HCT116 (cell line): ENCODE results near the gene LMCD1. TPM values are rescaled to one million over a fixed set of nuclear protein-coding genes. Genes with fewer than 3 reads are reported as not detected.
A peak's percentile ranks its signal among the peaks of the same experiment; 100 is the strongest.

Experiments
- ATAC-seq: fragments of 200-7000 bp; cut with Tn5 transposase; 2 replicates; pipeline ENCODE4 v1.9.1; 2020; ENCODE audit warnings: mild to moderate bottlenecking, moderate library complexity
- BruUV-seq: library from RNA; stranded (reverse); fragments of 400-500 nt; replicated peaks from 2 replicates; lab custom pipeline; 2021; lab: Mats Ljungman, UMichigan
- CTCF ChIA-PET: fragments of 300-600 bp; sonication (Branson Sonifier 250); formaldehyde crosslinking; loops from one replicate; lab custom pipeline; 2021; ENCODE audit warnings: antibody characterized with exemption; lab: Charles Lee
- POLR2A ChIA-PET: fragments of 300-600, 350-600 bp; sonication (Branson Sonifier 250); formaldehyde crosslinking; loops from one replicate; lab custom pipeline; 2021; ENCODE audit warnings: antibody characterized with exemption; lab: Charles Lee
- RAD21 ChIA-PET, 2 experiments: fragments of 300-600 bp; sonication (Branson Sonifier 250); formaldehyde crosslinking; loops; one replicate each; lab custom pipeline; 2023; ENCODE audit warnings: low total read pairs in 2 of 2; ENCODE audit not compliant: uncharacterized antibody in 2 of 2, unreplicated experiment in 2 of 2, low non-redundant PET in 1 of 2; lab: Charles Lee
- DNase-seq: peaks from one replicate; pipeline ENCODE4 v3.0.0-alpha.2; 2010; ENCODE audit warnings: low read depth, low spot score
- H2AFZ ChIP-seq: fragments of 200-600 bp; shearing (Covaris generic), sonication (generic); 2 replicates; pipeline ENCODE4 v1.6.1; 2017; ENCODE audit warnings: low read depth, mixed run types, mixed read lengths, antibody characterized with exemption, low read length; ENCODE audit not compliant: poor library complexity, severe bottlenecking
- H3K27ac ChIP-seq: 2 replicates; pipeline ENCODE4 v1.5.1; 2012; ENCODE audit warnings: low read depth, low read length
- H3K27me3 ChIP-seq: fragments of 200-600 bp; sonication (generic); 2 replicates; pipeline ENCODE4 v1.6.1; 2016; ENCODE audit warnings: mixed run types, low read length, mixed read lengths; ENCODE audit not compliant: insufficient read depth
- H3K36me3 ChIP-seq, 2 experiments: fragments of 200-500 bp in 1 of 2; fragments of 200-600 bp in 1 of 2; sonication (Bioruptor generic) in 1 of 2; sonication (generic) in 1 of 2; 2 replicates each; pipeline versions ENCODE4 v1.5.1 to v1.6.1; 2014 to 2016; ENCODE audit warnings: low read length in 2 of 2, inconsistent platforms in 1 of 2, mixed read lengths in 1 of 2, mixed run types in 1 of 2; ENCODE audit not compliant: insufficient read depth in 2 of 2, control insufficient read depth in 1 of 2
- H3K4me1 ChIP-seq, 2 experiments: fragments of 200-600 bp in 1 of 2; sonication (generic) in 1 of 2; 2 replicates each; pipeline versions ENCODE4 v1.5.1 to v1.6.1; 2012 to 2017; ENCODE audit warnings: low read length in 2 of 2, inconsistent platforms in 1 of 2, mild to moderate bottlenecking in 1 of 2, mixed read lengths in 1 of 2, mixed run types in 1 of 2, moderate library complexity in 1 of 2; ENCODE audit not compliant: insufficient read depth in 2 of 2, control insufficient read depth in 1 of 2
- H3K4me2 ChIP-seq: fragments of 200-600 bp; sonication (generic); 2 replicates; pipeline ENCODE4 v1.6.1; 2017; ENCODE audit warnings: mixed run types, low read length, mixed read lengths
- H3K4me3 ChIP-seq, 2 experiments: fragments of 200-600 bp in 1 of 2; sonication (generic) in 1 of 2; replicated peaks in 1 of 2; 2 replicates each; pipeline ENCODE4 v1.5.1; 2011 to 2016; ENCODE audit warnings: low read length in 2 of 2, control low read depth in 1 of 2, low read depth in 1 of 2, mild to moderate bottlenecking in 1 of 2, mixed read lengths in 1 of 2, mixed run types in 1 of 2
- H3K79me2 ChIP-seq: fragments of 200-600 bp; sonication (generic); 2 replicates; pipeline ENCODE4 v1.6.1; 2017; ENCODE audit warnings: mild to moderate bottlenecking, mixed run types, low read length, moderate library complexity, mixed read lengths; ENCODE audit not compliant: insufficient read depth
- H3K9ac ChIP-seq: fragments of 200-600 bp; sonication (generic); 2 replicates; pipeline ENCODE4 v1.6.1; 2016; ENCODE audit warnings: low read length, mixed read lengths
- H3K9me2 ChIP-seq: fragments of 200-600 bp; sonication (generic), shearing (Covaris generic); 2 replicates; pipeline ENCODE4 v1.6.1; 2017; ENCODE audit warnings: mixed run types, mild to moderate bottlenecking, moderate library complexity; ENCODE audit not compliant: insufficient read depth
- H3K9me3 ChIP-seq, 2 experiments: fragments of 200-500 bp in 1 of 2; fragments of 200-600 bp in 1 of 2; sonication (Bioruptor generic) in 1 of 2; sonication (generic) in 1 of 2; 2 replicates each; pipeline ENCODE4 v1.6.1; 2014 to 2017; ENCODE audit warnings: low read length in 2 of 2, mixed read lengths in 2 of 2, inconsistent platforms in 1 of 2, low read depth in 1 of 2, mild to moderate bottlenecking in 1 of 2, mixed run types in 1 of 2, moderate library complexity in 1 of 2; ENCODE audit not compliant: control insufficient read depth in 1 of 2, insufficient read depth in 1 of 2
- H4K20me1 ChIP-seq: fragments of 200-600 bp; sonication (generic), shearing (Covaris generic); 2 replicates; pipeline ENCODE4 v1.6.1; 2017; ENCODE audit warnings: mixed run types, mild to moderate bottlenecking, moderate library complexity; ENCODE audit not compliant: insufficient read depth
- CEBPB ChIP-seq: IDR thresholded peaks from 2 replicates; pipeline ENCODE4 v1.6.1; 2012; ENCODE audit warnings: low read depth
- CTCF ChIP-seq, 3 experiments: fragments of 200-600 bp in 1 of 3; sonication (generic) in 1 of 3; IDR thresholded peaks in 2 of 3; conservative IDR thresholded peaks in 1 of 3; 2 replicates each; pipeline ENCODE4 v1.5.1; 2012 to 2017; ENCODE audit warnings: low read depth in 2 of 3, low read length in 2 of 3, antibody characterized with exemption in 1 of 3, borderline replicate concordance in 1 of 3, control low read depth in 1 of 3, mild to moderate bottlenecking in 1 of 3, mixed read lengths in 1 of 3, mixed run types in 1 of 3, moderate library complexity in 1 of 3; ENCODE audit not compliant: insufficient read depth in 1 of 3
- EGR1 ChIP-seq: IDR thresholded peaks from 2 replicates; pipeline ENCODE4 v1.6.1; 2012; ENCODE audit warnings: low read depth
- EZH2 ChIP-seq: fragments of 200-600 bp; sonication (generic); IDR thresholded peaks from 2 replicates; pipeline ENCODE4 v1.6.1; 2017; ENCODE audit warnings: antibody characterized with exemption, mixed run types
- EZH2phosphoT487 ChIP-seq: fragments of 200-600 bp; IDR thresholded peaks from 2 replicates; pipeline ENCODE4 v1.6.1; 2018; ENCODE audit warnings: antibody characterized with exemption, borderline replicate concordance
- JUND ChIP-seq: IDR thresholded peaks from 2 replicates; pipeline ENCODE4 v1.6.1; 2012
- POLR2AphosphoS5 ChIP-seq: IDR thresholded peaks from 2 replicates; pipeline ENCODE4 v1.6.1; 2011; ENCODE audit warnings: mild to moderate bottlenecking, low read depth, low read length, moderate library complexity
- SIN3A ChIP-seq: IDR thresholded peaks from 2 replicates; pipeline ENCODE4 v1.6.1; 2012; ENCODE audit warnings: low read depth
- TCF7L2 ChIP-seq: IDR thresholded peaks from 2 replicates; pipeline ENCODE4 v1.7.0; 2011; ENCODE audit warnings: borderline replicate concordance, inconsistent platforms; ENCODE audit not compliant: insufficient read depth, insufficient read length; ENCODE audit errors: extremely low read depth
- YY1 ChIP-seq: IDR thresholded peaks from 2 replicates; pipeline ENCODE4 v1.6.1; 2011; ENCODE audit warnings: low read length, low read depth, moderate library complexity, mild to moderate bottlenecking; ENCODE audit not compliant: insufficient replicate concordance; ENCODE audit errors: extremely low read depth
- ZNF274 ChIP-seq: fragments of 200-500 bp; sonication (Bioruptor generic); IDR thresholded peaks from 2 replicates; pipeline ENCODE4 v1.6.1; 2014; ENCODE audit warnings: mild to moderate bottlenecking, low read depth, low read length, inconsistent platforms
- intact Hi-C: fragments of 100-400 bp; cut with micrococcal nuclease; formaldehyde crosslinking; loops from 2 replicates; pipeline ENCODE4 v1.10.0; 2022
- total RNA-seq: library from RNA; stranded (reverse); gene quantifications from one replicate; pipeline ENCODE4 v1.2.1, GENCODE V29; 2021; ENCODE audit not compliant: unreplicated experiment
- TF ChIP-seq, protein P1 (sequence below): IDR thresholded peaks from 2 replicates; pipeline ENCODE4 v1.6.1; 2012; ENCODE audit warnings: low read depth

Gene LMCD1
- total RNA-seq, 1 experiment from 2014 or later = 4.6 TPM

GRCh38 chr3:8501371-8502131 is at the start of gene LMCD1 (continued):
- TF ChIP-seq, protein P1, sequence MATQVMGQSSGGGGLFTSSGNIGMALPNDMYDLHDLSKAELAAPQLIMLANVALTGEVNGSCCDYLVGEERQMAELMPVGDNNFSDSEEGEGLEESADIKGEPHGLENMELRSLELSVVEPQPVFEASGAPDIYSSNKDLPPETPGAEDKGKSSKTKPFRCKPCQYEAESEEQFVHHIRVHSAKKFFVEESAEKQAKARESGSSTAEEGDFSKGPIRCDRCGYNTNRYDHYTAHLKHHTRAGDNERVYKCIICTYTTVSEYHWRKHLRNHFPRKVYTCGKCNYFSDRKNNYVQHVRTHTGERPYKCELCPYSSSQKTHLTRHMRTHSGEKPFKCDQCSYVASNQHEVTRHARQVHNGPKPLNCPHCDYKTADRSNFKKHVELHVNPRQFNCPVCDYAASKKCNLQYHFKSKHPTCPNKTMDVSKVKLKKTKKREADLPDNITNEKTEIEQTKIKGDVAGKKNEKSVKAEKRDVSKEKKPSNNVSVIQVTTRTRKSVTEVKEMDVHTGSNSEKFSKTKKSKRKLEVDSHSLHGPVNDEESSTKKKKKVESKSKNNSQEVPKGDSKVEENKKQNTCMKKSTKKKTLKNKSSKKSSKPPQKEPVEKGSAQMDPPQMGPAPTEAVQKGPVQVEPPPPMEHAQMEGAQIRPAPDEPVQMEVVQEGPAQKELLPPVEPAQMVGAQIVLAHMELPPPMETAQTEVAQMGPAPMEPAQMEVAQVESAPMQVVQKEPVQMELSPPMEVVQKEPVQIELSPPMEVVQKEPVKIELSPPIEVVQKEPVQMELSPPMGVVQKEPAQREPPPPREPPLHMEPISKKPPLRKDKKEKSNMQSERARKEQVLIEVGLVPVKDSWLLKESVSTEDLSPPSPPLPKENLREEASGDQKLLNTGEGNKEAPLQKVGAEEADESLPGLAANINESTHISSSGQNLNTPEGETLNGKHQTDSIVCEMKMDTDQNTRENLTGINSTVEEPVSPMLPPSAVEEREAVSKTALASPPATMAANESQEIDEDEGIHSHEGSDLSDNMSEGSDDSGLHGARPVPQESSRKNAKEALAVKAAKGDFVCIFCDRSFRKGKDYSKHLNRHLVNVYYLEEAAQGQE = no peak
- TF ChIP-seq CEBPB (no peak), POLR2AphosphoS5 (peak; percentile 54)

- Histone ChIP-seq H3K4me2 (no peak overlapping the region), H3K9ac (no peak overlapping the region), H3K9me3 (no peaks in the 10 kb centered on the region), H3K27me3 (no peaks in the 10 kb centered on the region; the same call in 1 of the 2 replicates), H3K79me2 (no peaks in the 10 kb centered on the region), H3K9me2 (no peaks in the 10 kb centered on the region), H3K4me3 (no peak overlapping the region), H3K4me1 (no peaks in the 10 kb centered on the region), H3K27ac (no peak overlapping the region), H3K36me3 (no peaks in the 10 kb centered on the region), H4K20me1 (no peaks in the 10 kb centered on the region), H2AFZ (no peak overlapping the region)
- ATAC-seq (no peak), DNase-seq (no peak)
- no TSS peak for BruUV-seq
- CTCF ChIA-PET = no interaction called here
- RAD21 ChIA-PET = no interaction called here
- intact Hi-C loops = no loop called here
- TF ChIP-seq EZH2 (no peak), YY1 (no peak), ZNF274 (no peak), CTCF (IDR thresholded peaks at IDR 0.05 in 2 of 3, conservative IDR thresholded peaks at IDR 0.05 in 1 of 3; ENCODE audit: borderline replicate concordance in 1 of 3, insufficient read depth in 1 of 3, low read depth in 2 of 3, low read length in 2 of 3) (no peak), JUND (no peak), POLR2AphosphoS5 (no peak), EGR1 (no peak), CEBPB (no peak), EZH2phosphoT487 (no peak), TCF7L2 (no peak), SIN3A (no peak)
- TF ChIP-seq, protein P1 = no peak
- POLR2A ChIA-PET = no interaction called here
These were observed 49.5 kb upstream of the LMCD1 start for GRCh38 chr3:8452112-8452511.
